ENCODE results near the gene VPS37B.

The VPS37B gene

DNA sequence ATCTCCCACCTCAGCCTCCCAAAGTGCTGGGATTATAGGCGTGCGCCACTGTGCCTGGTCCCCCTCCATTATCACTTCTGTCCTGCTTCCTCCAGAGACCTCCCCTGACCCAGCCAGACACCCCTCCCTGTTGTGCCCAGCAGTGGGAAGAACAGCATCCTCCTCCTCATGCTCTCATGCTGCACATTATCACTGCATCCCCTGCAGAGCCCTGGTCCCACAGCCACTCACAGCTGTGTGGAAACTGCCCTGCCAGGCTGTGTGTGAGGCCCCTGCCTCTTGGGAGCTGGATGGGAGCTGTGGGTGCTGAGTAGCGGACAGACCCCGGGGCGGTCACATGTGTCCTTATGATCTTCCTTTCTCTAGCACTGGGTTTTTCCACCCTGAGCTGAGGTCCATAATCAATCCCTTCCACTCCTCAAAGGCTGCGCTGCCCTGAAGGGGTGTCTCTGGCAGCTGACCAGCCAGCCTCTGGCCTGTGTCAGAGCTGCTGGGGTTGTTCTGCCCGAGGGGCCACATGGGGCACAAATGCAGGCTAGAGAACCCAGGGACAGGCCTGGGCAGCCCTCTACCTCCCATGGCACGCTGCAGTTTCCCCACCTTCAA is 51.5 kb downstream of the VPS37B start:
- DNase-seq (ENCODE audit: extremely low read depth, low read depth): no peak
- no peak for TF ChIP-seq CTCF (IDR thresholded peaks at IDR 0.05; ENCODE audit: low read depth, low read length)

GRCh38 chr12:122843455-122843854 is 52.5 kb downstream of the VPS37B start:
- no peak for TF ChIP-seq CTCF (IDR thresholded peaks at IDR 0.05; ENCODE audit: low read depth, low read length)
- no peak for DNase-seq (ENCODE audit: extremely low read depth, low read depth)

GRCh38 chr12:122842505-122843405 is 53.2 kb downstream of the VPS37B start:
- no peak for TF ChIP-seq CTCF (IDR thresholded peaks at IDR 0.05; ENCODE audit: low read depth, low read length)
- no peak for DNase-seq (ENCODE audit: extremely low read depth, low read depth)

DNA sequence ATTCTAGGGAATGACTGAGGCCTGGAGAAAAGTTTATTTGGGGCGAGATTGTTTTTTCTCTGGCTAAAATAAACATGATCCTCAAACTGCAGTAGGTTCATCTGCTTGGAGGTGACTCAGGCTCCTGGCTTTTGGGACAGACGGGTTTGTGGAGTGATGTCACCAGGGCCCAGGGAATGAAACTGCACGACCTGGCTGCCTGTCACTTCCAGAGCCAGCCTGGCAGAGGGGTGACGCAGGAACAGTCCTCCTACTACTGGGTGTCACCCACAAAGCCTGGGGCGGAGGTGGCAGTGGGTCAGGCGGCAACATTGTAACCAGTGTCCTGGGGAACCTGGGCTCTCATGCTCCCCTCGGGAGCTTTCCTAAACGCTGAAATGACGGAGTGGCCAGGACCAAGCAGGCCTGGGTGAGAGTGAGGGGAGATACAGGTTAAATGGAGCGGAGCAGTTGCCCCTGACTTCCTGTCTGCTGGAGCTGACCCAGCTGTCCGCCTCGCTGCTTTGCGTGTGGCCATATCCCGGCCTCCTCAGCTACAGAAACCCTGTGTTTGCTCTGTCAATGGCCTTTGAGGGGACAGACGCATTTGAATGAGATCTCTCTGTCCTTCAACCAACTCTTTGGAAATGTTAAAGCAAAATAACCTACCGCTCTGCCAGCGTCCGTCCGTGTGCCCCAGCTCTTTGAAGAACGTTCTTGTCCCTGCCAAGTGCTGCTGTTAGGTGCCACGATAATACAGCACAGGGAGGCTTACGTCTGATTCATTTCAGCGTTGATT is 54.2 kb downstream of the VPS37B start:
- DNase-seq (ENCODE audit: extremely low read depth, low read depth): no peak

DNA sequence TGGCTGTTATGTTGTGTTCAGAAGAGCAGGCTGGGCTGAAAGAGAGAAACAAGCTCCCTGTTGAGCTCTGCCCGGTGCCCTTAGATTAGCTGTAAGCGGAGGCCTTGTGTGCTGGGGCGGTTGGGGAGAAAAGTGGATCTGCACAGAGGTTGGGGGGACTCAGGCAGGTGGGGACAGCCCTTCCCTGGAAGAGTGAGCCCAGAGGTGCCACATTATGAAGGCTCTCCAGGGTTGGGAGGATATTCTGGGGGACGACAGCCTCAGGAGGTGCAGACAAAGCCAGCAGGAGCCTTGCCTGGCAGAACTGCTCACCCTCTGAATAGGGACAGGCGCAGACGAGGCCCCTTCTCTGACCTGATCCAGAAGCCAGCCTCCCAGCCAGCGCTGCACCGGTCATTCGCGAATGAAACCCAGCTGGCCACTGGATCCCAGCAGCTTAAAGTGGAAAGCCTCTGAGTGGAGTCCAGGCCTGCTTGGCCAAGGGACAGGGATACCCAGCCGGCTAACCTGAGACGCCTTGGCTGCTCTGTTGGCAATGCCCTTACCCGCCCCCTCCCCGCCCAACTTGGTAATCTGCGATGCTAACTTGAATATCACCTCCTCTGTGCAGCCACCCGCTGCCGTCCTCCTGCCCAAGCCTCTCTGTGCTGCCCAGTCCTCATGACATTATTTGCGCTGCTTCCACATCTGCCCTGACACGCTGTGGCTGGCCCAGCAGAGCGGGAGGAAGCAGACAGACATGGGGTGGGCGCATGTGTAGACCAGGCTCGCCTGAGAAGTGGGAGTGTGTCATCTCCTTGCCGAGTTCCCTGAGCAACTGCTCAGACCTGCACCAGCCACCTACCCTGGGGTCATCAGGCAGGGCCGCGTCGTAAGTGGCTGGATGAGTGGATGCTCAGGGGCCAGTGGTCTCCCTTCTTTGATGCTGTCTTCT is 55.1 kb downstream of the VPS37B start:
- DNase-seq (ENCODE audit: extremely low read depth, low read depth): no peak
- no peak for TF ChIP-seq CTCF (IDR thresholded peaks at IDR 0.05; ENCODE audit: low read depth, low read length)

More for the DNA sequence above, 54.2 kb downstream of the VPS37B start:
- TF ChIP-seq CTCF (IDR thresholded peaks at IDR 0.05; ENCODE audit: low read depth, low read length): no peak

GRCh38 chr12:122839907-122840554 is 55.9 kb downstream of the VPS37B start:
- no peak for TF ChIP-seq CTCF (IDR thresholded peaks at IDR 0.05; ENCODE audit: low read depth, low read length)
- DNase-seq (ENCODE audit: extremely low read depth, low read depth): no peak

Measured in AG09319 (cell line).